ENCODE results near the gene CDH23. TPM values are rescaled to one million over a fixed set of nuclear protein-coding genes. Genes with fewer than 3 reads are reported as not detected.

Gene CDH23
- total RNA-seq, 2 experiments from 2014 or later, result 0.16 to 0.61 TPM

GRCh38 chr10:71434760-71435394, 38.2 kb downstream of the CDH23 start:
- H3K27ac Mint-ChIP-seq, result no peak overlapping the region
- no peak overlapping the region for H3K4me3 Mint-ChIP-seq
- no peaks in the 10 kb centered on the region for H3K27me3 Mint-ChIP-seq
- no peak for DNase-seq
- ATAC-seq, result no peak
- no peaks in the 10 kb centered on the region for H3K9me3 Mint-ChIP-seq (ENCODE audit: low read depth)
- H3K4me1 Mint-ChIP-seq, result peaks cover 7% of the 10 kb centered on the region
- CTCF ChIA-PET, result no interaction called here
- no peaks in the 10 kb centered on the region for H3K36me3 Mint-ChIP-seq

GRCh38 chr10:71435571-71436267, 39.0 kb downstream of the CDH23 start:
- H3K4me1 Mint-ChIP-seq, result peaks cover 7% of the 10 kb centered on the region
- no peaks in the 10 kb centered on the region for H3K36me3 Mint-ChIP-seq
- H3K27me3 Mint-ChIP-seq, result no peaks in the 10 kb centered on the region
- ATAC-seq, result no peak
- CTCF ChIA-PET, result no interaction called here
- no peaks in the 10 kb centered on the region for H3K9me3 Mint-ChIP-seq (ENCODE audit: low read depth)
- H3K27ac Mint-ChIP-seq, result no peak overlapping the region
- no peak overlapping the region for H3K4me3 Mint-ChIP-seq
- no peak for DNase-seq

- CTCF ChIA-PET, result interaction anchor here (1.0 kb wide), 1 partner anchor 41 kb away, joined by 3 read pairs; no protein-coding TSS in a partner anchor
These were observed 39.8 kb downstream of the CDH23 start for GRCh38 chr10:71436268-71437125.

GRCh38 chr10:71437537-71438092, 40.9 kb downstream of the CDH23 start:
- ATAC-seq, result no peak
- Mint-ChIP-seq H3K27ac (no peak overlapping the region), H3K4me1 (peaks cover 7% of the 10 kb centered on the region), H3K9me3 (ENCODE audit: low read depth) (no peaks in the 10 kb centered on the region), H3K27me3 (no peaks in the 10 kb centered on the region), H3K36me3 (no peaks in the 10 kb centered on the region), H3K4me3 (no peak overlapping the region)
- CTCF ChIA-PET, result no interaction called here
- no peak for DNase-seq

More at GRCh38 chr10:71436268-71437125, 39.8 kb downstream of the CDH23 start:
- no peaks in the 10 kb centered on the region for H3K27me3 Mint-ChIP-seq
- no peak overlapping the region for H3K27ac Mint-ChIP-seq
- no peak overlapping the region for H3K4me3 Mint-ChIP-seq
- ATAC-seq (no peak), DNase-seq (no peak)
- H3K9me3 Mint-ChIP-seq (ENCODE audit: low read depth), result no peaks in the 10 kb centered on the region
- peaks cover 7% of the 10 kb centered on the region for H3K4me1 Mint-ChIP-seq
- no peaks in the 10 kb centered on the region for H3K36me3 Mint-ChIP-seq

- DNase-seq, result no peak
- no peak overlapping the region for H3K27ac Mint-ChIP-seq
- H3K4me3 Mint-ChIP-seq, result no peak overlapping the region
- H3K9me3 Mint-ChIP-seq (ENCODE audit: low read depth), result no peaks in the 10 kb centered on the region
- CTCF ChIA-PET, result no interaction called here
- peaks cover 7% of the 10 kb centered on the region for H3K4me1 Mint-ChIP-seq
- H3K36me3 Mint-ChIP-seq, result no peaks in the 10 kb centered on the region
- ATAC-seq, result no peak
- no peaks in the 10 kb centered on the region for H3K27me3 Mint-ChIP-seq
These were observed 42.0 kb downstream of the CDH23 start for GRCh38 chr10:71438761-71439160.

GRCh38 chr10:71439670-71440425, 43.1 kb downstream of the CDH23 start:
- H3K9me3 Mint-ChIP-seq (ENCODE audit: low read depth), result no peaks in the 10 kb centered on the region
- CTCF ChIA-PET, result no interaction called here
- no peak overlapping the region for H3K4me3 Mint-ChIP-seq
- H3K27me3 Mint-ChIP-seq, result no peaks in the 10 kb centered on the region
- H3K27ac Mint-ChIP-seq, result no peak overlapping the region
- DNase-seq (no peak), ATAC-seq (no peak)
- no peaks in the 10 kb centered on the region for H3K4me1 Mint-ChIP-seq
- H3K36me3 Mint-ChIP-seq, result no peaks in the 10 kb centered on the region

GRCh38 chr10:71440506-71441035, 43.9 kb downstream of the CDH23 start:
- Mint-ChIP-seq H3K9me3 (ENCODE audit: low read depth) (no peaks in the 10 kb centered on the region), H3K27me3 (no peaks in the 10 kb centered on the region), H3K4me3 (no peak overlapping the region), H3K4me1 (no peaks in the 10 kb centered on the region), H3K27ac (no peak overlapping the region), H3K36me3 (no peaks in the 10 kb centered on the region)
- ATAC-seq, result no peak
- DNase-seq, result no peak
- CTCF ChIA-PET, result no interaction called here

GRCh38 chr10:71442000-71442399, 45.3 kb downstream of the CDH23 start:
- H3K36me3 Mint-ChIP-seq, result no peaks in the 10 kb centered on the region
- H3K4me1 Mint-ChIP-seq, result no peaks in the 10 kb centered on the region
- DNase-seq (no peak), ATAC-seq (no peak)
- H3K9me3 Mint-ChIP-seq (ENCODE audit: low read depth), result no peaks in the 10 kb centered on the region
- CTCF ChIA-PET, result no interaction called here
- H3K27ac Mint-ChIP-seq, result no peak overlapping the region
- no peak overlapping the region for H3K4me3 Mint-ChIP-seq
- no peaks in the 10 kb centered on the region for H3K27me3 Mint-ChIP-seq

GRCh38 chr10:71442859-71443570, 46.3 kb downstream of the CDH23 start:
- Mint-ChIP-seq H3K36me3 (no peaks in the 10 kb centered on the region), H3K27ac (no peak overlapping the region), H3K4me1 (no peaks in the 10 kb centered on the region), H3K27me3 (no peaks in the 10 kb centered on the region), H3K9me3 (ENCODE audit: low read depth) (no peaks in the 10 kb centered on the region), H3K4me3 (no peak overlapping the region)
- ATAC-seq (no peak), DNase-seq (no peak)
- CTCF ChIA-PET, result no interaction called here

- no peaks in the 10 kb centered on the region for H3K4me1 Mint-ChIP-seq
- H3K4me3 Mint-ChIP-seq, result no peak overlapping the region
- H3K36me3 Mint-ChIP-seq, result no peaks in the 10 kb centered on the region
- no peak overlapping the region for H3K27ac Mint-ChIP-seq
- H3K27me3 Mint-ChIP-seq, result no peaks in the 10 kb centered on the region
- no peak for ATAC-seq
- CTCF ChIA-PET, result no interaction called here
- H3K9me3 Mint-ChIP-seq (ENCODE audit: low read depth), result no peaks in the 10 kb centered on the region
- no peak for DNase-seq
These were observed 47.0 kb downstream of the CDH23 start for GRCh38 chr10:71443676-71444075.

- CTCF ChIA-PET, result interaction anchor here (1.4 kb wide), 1 partner anchor 14 kb away, joined by 3 read pairs; no protein-coding TSS in a partner anchor
- H3K9me3 Mint-ChIP-seq (ENCODE audit: low read depth), result no peaks in the 10 kb centered on the region
- H3K27ac Mint-ChIP-seq, result no peak overlapping the region
These were observed 47.7 kb downstream of the CDH23 start for GRCh38 chr10:71444284-71445054.

GRCh38 chr10:71447676-71448075, 51.0 kb downstream of the CDH23 start:
- H3K27me3 Mint-ChIP-seq, result no peaks in the 10 kb centered on the region
- H3K27ac Mint-ChIP-seq, result no peak overlapping the region
- H3K4me3 Mint-ChIP-seq, result no peak overlapping the region
- no peak for ATAC-seq
- H3K36me3 Mint-ChIP-seq, result no peaks in the 10 kb centered on the region
- H3K4me1 Mint-ChIP-seq, result no peaks in the 10 kb centered on the region
- no peak for DNase-seq
- no peaks in the 10 kb centered on the region for H3K9me3 Mint-ChIP-seq (ENCODE audit: low read depth)
- CTCF ChIA-PET, result no interaction called here

More at GRCh38 chr10:71444284-71445054, 47.7 kb downstream of the CDH23 start:
- H3K36me3 Mint-ChIP-seq, result no peaks in the 10 kb centered on the region
- no peaks in the 10 kb centered on the region for H3K27me3 Mint-ChIP-seq
- H3K4me1 Mint-ChIP-seq, result no peaks in the 10 kb centered on the region
- no peak for ATAC-seq
- H3K4me3 Mint-ChIP-seq, result no peak overlapping the region
- no peak for DNase-seq
